ENCODE results near the gene ULK4.

GRCh38 chr3:41394896-41395295 lies 567.0 kb downstream of the ULK4 start:
- TF ChIP-seq CTCF (conservative IDR thresholded peaks at IDR 0.05) (no peak), EZH2 (IDR thresholded peaks at IDR 0.05; ENCODE audit: low read depth) (no peak)
